Fibroblast of lung (primary cell): ENCODE data around the gene SCFD2. TPM values are rescaled to one million over a fixed set of nuclear protein-coding genes. Genes with fewer than 3 reads are reported as not detected.

Source experiments
- DNase-seq, 2 donors: peaks; one replicate each; pipeline versions ENCODE4 v3.0.0 to v3.0.0-alpha.2; 2010; ENCODE audit warnings: low read depth in 2 of 2
- H2AFZ ChIP-seq: 2 replicates; pipeline ENCODE4 v1.5.1; 2012; ENCODE audit warnings: low read length, control low read depth, inconsistent platforms
- H3K27ac ChIP-seq: 2 replicates; pipeline ENCODE4 v1.5.1; 2011; ENCODE audit warnings: low read length, control low read depth; ENCODE audit not compliant: insufficient read depth
- H3K27me3 ChIP-seq: 2 replicates; pipeline ENCODE4 v1.5.1; 2011; ENCODE audit warnings: mild to moderate bottlenecking, low read length; ENCODE audit not compliant: control insufficient read depth, insufficient read depth
- H3K36me3 ChIP-seq: 2 replicates; pipeline ENCODE4 v1.5.1; 2011; ENCODE audit warnings: low read length; ENCODE audit not compliant: control insufficient read depth, insufficient read depth
- H3K4me1 ChIP-seq: 2 replicates; pipeline ENCODE4 v1.5.1; 2011; ENCODE audit warnings: low read length; ENCODE audit not compliant: control insufficient read depth, insufficient read depth; ENCODE audit errors: extremely low read depth
- H3K4me2 ChIP-seq: 2 replicates; pipeline ENCODE4 v1.5.1; 2011; ENCODE audit warnings: low read length, control low read depth; ENCODE audit not compliant: insufficient read depth; ENCODE audit errors: extremely low read depth
- H3K4me3 ChIP-seq, 4 experiments: fragments of 200-600 bp in 1 of 4; sonication (generic) in 1 of 4; replicated peaks in 1 of 4; 2 replicates each; pipeline ENCODE4 v1.5.1; 2011 to 2016; ENCODE audit warnings: low read length in 4 of 4, low read depth in 3 of 4, mild to moderate bottlenecking in 3 of 4, control low read depth in 2 of 4, inconsistent platforms in 1 of 4, mixed read lengths in 1 of 4; ENCODE audit not compliant: insufficient read depth in 1 of 4; ENCODE audit errors: control extremely low read depth in 1 of 4
- H3K79me2 ChIP-seq: 2 replicates; pipeline ENCODE4 v1.5.1; 2012; ENCODE audit warnings: mild to moderate bottlenecking, low read length, inconsistent platforms; ENCODE audit not compliant: control insufficient read depth, insufficient read depth
- H3K9ac ChIP-seq: 2 replicates; pipeline ENCODE4 v1.5.1; 2011; ENCODE audit warnings: mild to moderate bottlenecking, low read length, control low read depth; ENCODE audit not compliant: insufficient read depth
- H3K9me3 ChIP-seq: 2 replicates; pipeline ENCODE4 v1.5.1; 2012; ENCODE audit warnings: low read depth, low read length; ENCODE audit not compliant: control insufficient read depth, insufficient read depth
- H4K20me1 ChIP-seq: 2 replicates; pipeline ENCODE4 v1.5.1; 2011; ENCODE audit warnings: low read length; ENCODE audit not compliant: control insufficient read depth, insufficient read depth; ENCODE audit errors: extremely low read depth
- CTCF ChIP-seq, 2 donors: IDR thresholded peaks in 1 of 2; conservative IDR thresholded peaks in 1 of 2; 1 replicate in 1 of 2; 2 replicates in 1 of 2; pipeline ENCODE4 v1.5.1; 2011 to 2012; ENCODE audit warnings: low read length in 2 of 2, control low read depth in 1 of 2, inconsistent platforms in 1 of 2, low read depth in 1 of 2, mild to moderate bottlenecking in 1 of 2
- EZH2 ChIP-seq: IDR thresholded peaks from 2 replicates; pipeline ENCODE4 v1.5.1; 2012; ENCODE audit warnings: low read length, control low read depth, mild to moderate bottlenecking; ENCODE audit errors: missing control alignments
- polyA plus RNA-seq, 2 donors: library from polyadenylated mRNA; depleted of rRNA in 1 of 2; stranded (reverse) in 1 of 2; unstranded in 1 of 2; fragments of >200 nt; gene quantifications; 2 replicates each; pipeline ENCODE4 v1.2.1, GENCODE V29; 2011 to 2012; ENCODE audit warnings: missing spikeins in 1 of 2
- total RNA-seq: library from RNA; depleted of rRNA; stranded (reverse); fragments of >200 nt; gene quantifications from 2 replicates; pipeline ENCODE4 v1.2.1, GENCODE V29; 2014

The SCFD2 gene
- total and polyA plus RNA-seq, 2 donors (not counting 1 experiment from before 2014, with no cell fraction given), result 16.2 to 23.1 TPM

- Histone ChIP-seq H3K9me3 (no peaks in the 10 kb centered on the region), H3K27me3 (no peaks in the 10 kb centered on the region), H3K4me1 (peaks cover 4% of the 10 kb centered on the region), H2AFZ (no peak overlapping the region), H3K27ac (no peak overlapping the region), H4K20me1 (no peaks in the 10 kb centered on the region), H3K36me3 (no peaks in the 10 kb centered on the region), H3K4me2 (no peak overlapping the region), H3K79me2 (no peaks in the 10 kb centered on the region), H3K9ac (no peak overlapping the region), H3K4me3 (no peak overlapping the region)
- TF ChIP-seq CTCF (conservative IDR thresholded peaks at IDR 0.05 in 1 of 2, IDR thresholded peaks at IDR 0.05 in 1 of 2; ENCODE audit: low read depth in 1 of 2, low read length in 2 of 2), result no peak
- no peak for TF ChIP-seq EZH2
- DNase-seq, result peak; percentile 55 to 86
Measured at GRCh38 chr4:52914051-52914605, 451.7 kb downstream of the SCFD2 start.

GRCh38 chr4:52912608-52913007 is 453.3 kb downstream of the SCFD2 start:
- DNase-seq, result peak in 1 of 2 donors; percentile 44
- Histone ChIP-seq H4K20me1 (no peaks in the 10 kb centered on the region), H3K79me2 (no peaks in the 10 kb centered on the region), H3K27me3 (no peaks in the 10 kb centered on the region), H2AFZ (no peak overlapping the region), H3K4me1 (peaks cover 8% of the 10 kb centered on the region), H3K4me3 (no peak overlapping the region), H3K9me3 (no peaks in the 10 kb centered on the region), H3K9ac (no peak overlapping the region), H3K4me2 (no peak overlapping the region), H3K27ac (no peak overlapping the region), H3K36me3 (no peaks in the 10 kb centered on the region)
- TF ChIP-seq EZH2 (no peak), CTCF (conservative IDR thresholded peaks at IDR 0.05 in 1 of 2, IDR thresholded peaks at IDR 0.05 in 1 of 2; ENCODE audit: low read depth in 1 of 2, low read length in 2 of 2) (no peak)

- Histone ChIP-seq H3K4me3 (no peak overlapping the region), H3K4me2 (no peak overlapping the region), H2AFZ (no peak overlapping the region), H3K27me3 (no peaks in the 10 kb centered on the region), H3K36me3 (no peaks in the 10 kb centered on the region), H3K4me1 (peaks cover 8% of the 10 kb centered on the region), H4K20me1 (no peaks in the 10 kb centered on the region), H3K9ac (no peak overlapping the region), H3K9me3 (no peaks in the 10 kb centered on the region), H3K27ac (no peak overlapping the region), H3K79me2 (no peaks in the 10 kb centered on the region)
- DNase-seq, result peak; percentile 51 to 75
- TF ChIP-seq CTCF (conservative IDR thresholded peaks at IDR 0.05 in 1 of 2, IDR thresholded peaks at IDR 0.05 in 1 of 2; ENCODE audit: low read depth in 1 of 2, low read length in 2 of 2) (peak; percentile 70 to 85), EZH2 (no peak)
Measured at GRCh38 chr4:52911684-52912294, 454.1 kb downstream of the SCFD2 start.
